GM12874 (cell line): ENCODE results near the gene LMF2.

ENCODE experiments used
- TF ChIP-seq, protein P1 (sequence below): IDR thresholded peaks from 2 replicates; pipeline ENCODE4 v1.5.1; 2011; ENCODE audit warnings: low read depth, mild to moderate bottlenecking, control low read depth, low read length, moderate library complexity; ENCODE audit not compliant: insufficient read depth

Gene LMF2

DNA sequence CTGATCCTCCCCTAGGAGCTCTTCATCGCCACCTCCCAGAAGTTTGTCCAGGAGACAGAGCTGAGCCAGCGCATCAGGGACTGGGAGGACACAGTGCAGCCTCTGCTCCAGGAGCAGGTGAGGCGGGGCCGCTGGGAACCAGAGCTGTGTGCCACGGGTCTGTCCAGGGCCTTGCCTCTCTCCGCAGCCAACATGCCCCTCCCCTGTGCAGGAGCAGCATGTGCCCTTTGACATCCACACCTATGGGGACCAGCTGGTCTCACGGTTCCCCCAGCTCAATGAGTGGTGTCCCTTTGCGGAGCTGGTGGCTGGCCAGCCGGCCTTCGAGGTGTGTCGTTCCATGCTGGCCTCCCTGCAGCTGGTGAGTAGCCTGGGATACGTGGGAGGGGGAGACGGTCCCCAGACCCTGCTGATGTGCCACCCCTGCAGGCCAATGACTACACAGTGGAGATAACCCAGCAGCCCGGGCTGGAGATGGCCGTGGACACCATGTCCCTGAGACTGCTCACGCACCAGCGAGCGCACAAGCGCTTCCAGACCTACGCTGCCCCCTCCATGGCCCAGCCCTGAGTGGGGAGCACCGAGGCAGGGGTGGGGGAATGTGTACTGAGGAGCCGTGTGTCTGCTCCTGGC lies 15.4 kb upstream of the LMF2 start:
- TF ChIP-seq, protein P1, sequence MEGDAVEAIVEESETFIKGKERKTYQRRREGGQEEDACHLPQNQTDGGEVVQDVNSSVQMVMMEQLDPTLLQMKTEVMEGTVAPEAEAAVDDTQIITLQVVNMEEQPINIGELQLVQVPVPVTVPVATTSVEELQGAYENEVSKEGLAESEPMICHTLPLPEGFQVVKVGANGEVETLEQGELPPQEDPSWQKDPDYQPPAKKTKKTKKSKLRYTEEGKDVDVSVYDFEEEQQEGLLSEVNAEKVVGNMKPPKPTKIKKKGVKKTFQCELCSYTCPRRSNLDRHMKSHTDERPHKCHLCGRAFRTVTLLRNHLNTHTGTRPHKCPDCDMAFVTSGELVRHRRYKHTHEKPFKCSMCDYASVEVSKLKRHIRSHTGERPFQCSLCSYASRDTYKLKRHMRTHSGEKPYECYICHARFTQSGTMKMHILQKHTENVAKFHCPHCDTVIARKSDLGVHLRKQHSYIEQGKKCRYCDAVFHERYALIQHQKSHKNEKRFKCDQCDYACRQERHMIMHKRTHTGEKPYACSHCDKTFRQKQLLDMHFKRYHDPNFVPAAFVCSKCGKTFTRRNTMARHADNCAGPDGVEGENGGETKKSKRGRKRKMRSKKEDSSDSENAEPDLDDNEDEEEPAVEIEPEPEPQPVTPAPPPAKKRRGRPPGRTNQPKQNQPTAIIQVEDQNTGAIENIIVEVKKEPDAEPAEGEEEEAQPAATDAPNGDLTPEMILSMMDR, result no peak

DNA sequence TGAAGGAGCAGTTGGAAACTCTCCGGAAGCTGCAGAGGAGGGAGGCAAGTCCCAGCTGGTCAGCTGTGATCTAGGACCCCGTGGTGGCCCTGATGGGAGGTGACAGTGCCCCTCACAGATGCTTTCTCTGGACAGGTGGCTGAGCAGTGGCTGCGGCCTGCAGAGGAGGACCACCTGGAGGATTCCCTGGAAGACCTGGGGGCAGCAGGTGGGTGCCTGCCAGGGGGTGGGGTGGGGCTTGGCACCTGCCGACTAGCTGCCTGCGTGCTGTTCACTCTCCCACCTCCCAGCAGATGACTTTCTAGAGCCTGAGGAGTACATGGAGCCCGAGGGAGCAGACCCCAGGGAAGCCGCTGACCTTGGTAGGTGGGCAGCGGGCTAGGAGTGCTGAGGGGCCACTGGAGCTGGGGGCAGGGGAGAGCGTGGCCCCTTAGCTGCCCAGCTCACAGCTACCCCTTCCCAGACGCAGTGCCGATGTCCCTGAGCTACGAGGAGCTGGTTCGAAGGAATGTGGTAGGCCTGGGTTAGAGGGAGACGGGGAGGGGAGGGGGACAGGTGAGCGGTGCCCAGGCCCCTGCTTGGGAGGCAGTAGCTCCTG lies 14.8 kb upstream of the LMF2 start:
- TF ChIP-seq, protein P1, result no peak

GRCh38 chr22:50521710-50522109 lies 14.2 kb upstream of the LMF2 start:
- TF ChIP-seq, protein P1, result no peak

DNA sequence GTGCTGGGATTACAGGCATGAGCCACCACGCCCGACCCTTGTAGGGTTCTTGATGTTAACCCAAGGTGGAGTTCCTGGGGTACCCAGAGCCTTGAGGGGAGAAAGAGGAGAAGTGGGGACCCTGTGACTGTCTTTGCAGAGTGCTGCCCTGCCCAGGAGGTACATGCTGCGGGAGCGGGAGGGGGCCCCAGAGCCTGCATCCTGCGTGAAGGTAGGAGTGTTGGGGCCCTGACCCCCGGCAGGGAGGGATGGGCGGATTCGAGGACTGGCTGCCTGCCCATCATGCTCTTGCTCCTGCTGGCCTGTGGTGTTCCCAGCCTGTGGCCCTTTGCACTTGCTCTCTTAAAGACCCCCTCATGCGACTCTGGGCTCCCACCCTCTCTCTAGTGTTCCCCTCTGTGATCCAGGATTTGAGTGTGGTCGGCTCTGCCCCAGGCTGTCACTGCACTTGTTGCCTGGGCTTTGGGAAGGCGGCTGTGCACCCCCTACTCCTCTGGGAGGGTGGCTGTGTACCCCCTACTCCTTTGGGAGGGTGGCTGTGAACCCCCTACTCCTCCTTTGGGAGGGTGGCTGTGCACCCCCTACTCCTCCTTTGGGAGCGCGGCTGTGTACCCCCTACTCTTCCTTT lies 13.4 kb upstream of the LMF2 start:
- TF ChIP-seq, protein P1, result no peak

- TF ChIP-seq, protein P1, result no peak
These were observed 11.6 kb upstream of the LMF2 start for GRCh38 chr22:50519151-50519550.

- TF ChIP-seq, protein P1, result no peak
These were observed 11.1 kb upstream of the LMF2 start for GRCh38 chr22:50518606-50519005.

DNA sequence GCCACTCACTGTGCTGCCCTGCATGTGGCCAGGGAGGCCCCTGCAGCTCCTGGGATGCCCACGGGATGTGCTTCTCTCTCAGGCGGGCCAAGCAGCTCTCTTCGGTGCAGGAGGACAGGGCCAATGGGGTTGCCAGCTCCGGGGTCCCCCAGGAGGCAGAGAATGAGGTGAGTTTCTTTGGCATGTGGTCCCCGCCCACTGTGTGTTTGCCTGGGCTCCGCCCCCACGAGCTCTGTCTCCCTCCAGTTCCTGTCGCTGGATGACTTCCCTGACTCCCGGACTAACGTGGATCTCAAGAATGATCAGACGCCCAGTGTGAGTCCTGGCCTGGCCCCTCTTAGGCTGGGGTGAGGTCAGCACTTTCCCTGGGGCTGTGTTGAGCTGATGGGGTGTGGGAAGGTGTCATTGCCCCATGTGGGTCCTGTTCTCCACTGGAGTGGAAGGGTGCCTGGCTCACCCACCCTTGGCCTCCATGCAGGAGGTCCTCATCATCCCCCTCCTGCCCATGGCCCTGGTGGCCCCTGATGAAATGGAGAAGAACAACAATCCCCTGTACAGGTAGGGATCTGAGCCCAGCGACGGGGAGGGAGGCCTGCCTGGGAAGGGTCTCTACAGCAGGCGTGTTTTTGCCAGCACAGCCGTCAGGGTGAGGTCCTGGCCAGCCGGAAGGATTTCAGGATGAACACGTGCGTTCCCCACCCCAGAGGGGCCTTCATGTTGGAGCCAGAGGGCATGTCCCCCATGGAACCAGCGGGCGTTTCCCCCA lies 10.2 kb upstream of the LMF2 start:
- TF ChIP-seq, protein P1, result no peak
